Psoas muscle (tissue), 8 donors: ENCODE data around the gene SRP54. TPM values are rescaled to one million over a fixed set of nuclear protein-coding genes. Genes with fewer than 3 reads are reported as not detected.

Experiments used
- ATAC-seq, 4 donors: fragments of 200-7000 bp; cut with Tn5 transposase; one replicate each; pipeline ENCODE4 v1.9.1; 2020; ENCODE audit warnings: moderate library complexity in 3 of 4, mild to moderate bottlenecking in 2 of 4
- DNase-seq, 2 donors: peaks; one replicate each; pipeline ENCODE4 v3.0.0-alpha.2; 2020
- H3K27ac ChIP-seq: fragments of 200-600 bp; one replicate; pipeline ENCODE4 v1.8.0; 2022
- H3K27me3 ChIP-seq, 3 donors: fragments of 200-600 bp in 1 of 3; one replicate each; pipeline versions ENCODE4 v1.6.1 to v1.8.0; 2013 to 2022; ENCODE audit warnings: low read length in 2 of 3, mild to moderate bottlenecking in 2 of 3, moderate library complexity in 1 of 3; ENCODE audit not compliant: insufficient read depth in 3 of 3
- H3K36me3 ChIP-seq, 2 donors: fragments of 200-600 bp in 1 of 2; one replicate each; pipeline versions ENCODE4 v1.6.1 to v1.8.0; 2013 to 2022; ENCODE audit warnings: low read depth in 1 of 2, mild to moderate bottlenecking in 1 of 2, moderate library complexity in 1 of 2; ENCODE audit not compliant: insufficient read depth in 1 of 2
- H3K4me1 ChIP-seq: fragments of 200-600 bp; one replicate; pipeline ENCODE4 v1.8.0; 2022
- H3K4me3 ChIP-seq: fragments of 200-600 bp; one replicate; pipeline ENCODE4 v1.8.0; 2022; ENCODE audit warnings: mild to moderate bottlenecking
- H3K9me3 ChIP-seq: fragments of 200-600 bp; one replicate; pipeline ENCODE4 v1.8.0; 2022
- WGBS, 3 donors: extraction: QIAGEN DNeasy Blood & Tissue Kit; methylation state at CpG; one replicate each; pipeline versions ENCODE4 v1.1.6 to v1.1.7; 2013; 5-methylcytosine and 5-hydroxymethylcytosine counted together
- intact Hi-C, 2 donors: fragments of 100-400 bp; cut with DNase I; formaldehyde crosslinking; loops; one replicate each; pipeline versions ENCODE4 v1.11.0 to v1.14.2; 2022
- polyA plus RNA-seq, 3 donors: library from polyadenylated mRNA; stranded (reverse); fragments of 200-250 nt; gene quantifications; one replicate each; pipeline ENCODE4 v1.2.3, GENCODE V29; 2013
- total RNA-seq, 4 donors: library from RNA; stranded (reverse); fragmentation: NEBNext Ultra II Directional in 2 of 4; extraction: Animal tissue kit (Norgen Biotek cat#: 25700) in 2 of 4; gene quantifications; one replicate each; pipeline versions ENCODE4 v1.2.1 to v1.2.4, GENCODE V29; 2021 to 2023
- TF ChIP-seq, protein P1 (sequence below): fragments of 200-600 bp; IDR thresholded peaks from one replicate; pipeline ENCODE4 v1.8.0; 2022; ENCODE audit warnings: antibody characterized with exemption
- donor health status: healthy with polysubstance abuse.
- donor health status: DM: no; HTN: no; CAD: no; lungs with moderate emphysema.
- donor health status: Bipolar disorder and iron deficiency.
- donor health status: healthy.
- donor health status: DM: yes; HTN: yes; CAD: no.
- donor health status: DM: no; HTN: no; CAD: no.
- donor health status: DM: no; HTN: no; CAD: no.
- donor health status: DM: yes; HTN: yes; CAD: no.

Gene SRP54
- total and polyA plus RNA-seq, 7 donors, result 27.9 to 51.2 (median 35.7) TPM

- Histone ChIP-seq H3K36me3 (no peaks in the 10 kb centered on the region), H3K4me3 (no peak overlapping the region), H3K27ac (no peak overlapping the region), H3K27me3 (no peaks in the 10 kb centered on the region), H3K4me1 (peaks cover 31% of the 10 kb centered on the region), H3K9me3 (no peaks in the 10 kb centered on the region)
- intact Hi-C loops, result no loop called here
- ATAC-seq, result no peak
- TF ChIP-seq, protein P1, sequence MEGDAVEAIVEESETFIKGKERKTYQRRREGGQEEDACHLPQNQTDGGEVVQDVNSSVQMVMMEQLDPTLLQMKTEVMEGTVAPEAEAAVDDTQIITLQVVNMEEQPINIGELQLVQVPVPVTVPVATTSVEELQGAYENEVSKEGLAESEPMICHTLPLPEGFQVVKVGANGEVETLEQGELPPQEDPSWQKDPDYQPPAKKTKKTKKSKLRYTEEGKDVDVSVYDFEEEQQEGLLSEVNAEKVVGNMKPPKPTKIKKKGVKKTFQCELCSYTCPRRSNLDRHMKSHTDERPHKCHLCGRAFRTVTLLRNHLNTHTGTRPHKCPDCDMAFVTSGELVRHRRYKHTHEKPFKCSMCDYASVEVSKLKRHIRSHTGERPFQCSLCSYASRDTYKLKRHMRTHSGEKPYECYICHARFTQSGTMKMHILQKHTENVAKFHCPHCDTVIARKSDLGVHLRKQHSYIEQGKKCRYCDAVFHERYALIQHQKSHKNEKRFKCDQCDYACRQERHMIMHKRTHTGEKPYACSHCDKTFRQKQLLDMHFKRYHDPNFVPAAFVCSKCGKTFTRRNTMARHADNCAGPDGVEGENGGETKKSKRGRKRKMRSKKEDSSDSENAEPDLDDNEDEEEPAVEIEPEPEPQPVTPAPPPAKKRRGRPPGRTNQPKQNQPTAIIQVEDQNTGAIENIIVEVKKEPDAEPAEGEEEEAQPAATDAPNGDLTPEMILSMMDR, result no peak
- 89 to 94% (median 92%) methylated on average over 3 of the region's 3 CpGs for WGBS, 3 donors
- DNase-seq, result no peak
Observed at GRCh38 chr14:34985740-34986139, 2.9 kb downstream of the SRP54 start.

DNA sequence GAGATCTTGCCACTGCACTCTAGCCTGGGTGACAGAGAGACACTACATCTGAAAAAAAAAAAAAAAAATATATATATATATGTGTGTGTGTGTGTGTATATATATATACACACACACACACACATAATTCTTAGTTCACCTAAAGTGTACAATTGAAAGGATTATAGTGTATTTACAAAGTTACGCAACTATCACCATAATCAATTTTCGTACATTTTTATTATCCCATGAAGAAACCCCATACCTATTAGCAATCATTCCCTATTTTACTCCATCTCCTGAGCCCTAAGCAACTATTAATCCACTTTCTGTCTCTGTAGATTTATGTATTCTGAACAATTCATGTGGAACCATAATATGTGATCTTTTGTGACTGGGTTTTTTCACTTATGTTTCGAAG, 4.4 kb downstream of the SRP54 start:
- intact Hi-C loops, result no loop called here
- no peak for ATAC-seq
- WGBS, 3 donors, result 93 to 98% (median 95%) methylated on average over 3 of the region's 3 CpGs
- TF ChIP-seq, protein P1, result no peak
- H3K27ac ChIP-seq, result no peak overlapping the region
- H3K9me3 ChIP-seq, result no peaks in the 10 kb centered on the region
- DNase-seq, result no peak
- no peak overlapping the region for H3K4me3 ChIP-seq
- H3K4me1 ChIP-seq, result peaks cover 23% of the 10 kb centered on the region
- H3K27me3 ChIP-seq, result no peaks in the 10 kb centered on the region
- no peaks in the 10 kb centered on the region for H3K36me3 ChIP-seq

DNA sequence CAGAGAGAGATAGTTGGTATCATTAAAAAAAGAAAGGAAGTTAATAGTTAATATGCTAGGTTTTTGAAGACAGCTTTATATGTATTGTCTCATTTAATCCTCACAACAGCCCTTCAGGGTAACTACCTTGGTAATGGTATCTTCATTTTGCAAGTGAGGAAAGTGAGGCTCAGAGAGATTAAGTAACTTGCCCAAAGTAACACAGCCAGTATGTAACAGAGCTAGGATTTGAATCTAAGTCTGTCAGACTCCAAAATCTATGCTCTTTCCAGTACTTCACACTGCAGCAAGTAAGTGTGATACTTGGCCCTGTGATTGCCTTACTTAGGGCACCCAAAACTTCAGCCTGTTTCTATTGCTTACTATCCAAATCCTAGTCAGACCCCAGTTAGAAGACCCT, 7.0 kb downstream of the SRP54 start:
- H3K9me3 ChIP-seq, result no peaks in the 10 kb centered on the region
- no peak overlapping the region for H3K27ac ChIP-seq
- H3K4me1 ChIP-seq, result peaks cover 11% of the 10 kb centered on the region
- H3K36me3 ChIP-seq, result no peaks in the 10 kb centered on the region
- H3K27me3 ChIP-seq, result no peaks in the 10 kb centered on the region
- no peak for ATAC-seq
- TF ChIP-seq, protein P1, result no peak
- H3K4me3 ChIP-seq, result no peak overlapping the region
- intact Hi-C loops, result no loop called here
- no peak for DNase-seq

- DNase-seq (no peak), ATAC-seq (no peak)
- H3K27me3 ChIP-seq, result no peaks in the 10 kb centered on the region
- intact Hi-C loops, result no loop called here
- H3K4me3 ChIP-seq, result no peak overlapping the region
- H3K9me3 ChIP-seq, result no peaks in the 10 kb centered on the region
- peaks cover 0 to 23% of the 10 kb centered on the region in 2 donors for H3K36me3 ChIP-seq
- TF ChIP-seq, protein P1, result no peak
- WGBS, 3 donors, result 95 to 99% (median 99%) methylated on average over 3 of the region's 3 CpGs
- H3K4me1 ChIP-seq, result no peaks in the 10 kb centered on the region
- no peak overlapping the region for H3K27ac ChIP-seq
Observed at GRCh38 chr14:34993426-34993825, 10.6 kb downstream of the SRP54 start.

DNA sequence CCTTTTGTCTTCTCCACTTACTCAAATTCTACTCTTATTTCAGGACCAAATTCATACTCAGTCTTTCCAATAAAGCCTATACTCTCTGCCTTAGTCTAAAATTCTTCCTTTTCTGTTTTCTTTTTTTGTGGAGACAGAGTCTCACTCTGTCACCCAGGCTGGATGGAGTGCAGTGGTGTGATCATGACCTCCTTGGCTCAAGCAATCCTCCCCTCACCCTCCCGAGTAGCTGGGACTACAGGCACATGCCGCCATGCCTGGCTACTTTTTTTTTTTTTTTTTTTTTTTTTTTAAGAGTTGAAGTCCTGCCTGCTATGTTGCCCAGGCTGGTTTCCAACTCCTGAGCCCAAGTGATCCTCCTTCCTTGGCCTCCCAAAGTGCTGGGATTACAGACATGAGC, 11.9 kb downstream of the SRP54 start:
- ATAC-seq (no peak), DNase-seq (no peak)
- Histone ChIP-seq H3K36me3 (peaks cover 0 to 29% of the 10 kb centered on the region in 2 donors), H3K9me3 (no peaks in the 10 kb centered on the region), H3K4me3 (no peak overlapping the region), H3K4me1 (no peaks in the 10 kb centered on the region), H3K27ac (no peak overlapping the region), H3K27me3 (no peaks in the 10 kb centered on the region)
- TF ChIP-seq, protein P1, result no peak
- 35 to 64% (median 56%) methylated on average over 2 of the region's 2 CpGs for WGBS, 3 donors
- intact Hi-C loops, result no loop called here
